ENCODE results near the gene PKDCC.

DNA sequence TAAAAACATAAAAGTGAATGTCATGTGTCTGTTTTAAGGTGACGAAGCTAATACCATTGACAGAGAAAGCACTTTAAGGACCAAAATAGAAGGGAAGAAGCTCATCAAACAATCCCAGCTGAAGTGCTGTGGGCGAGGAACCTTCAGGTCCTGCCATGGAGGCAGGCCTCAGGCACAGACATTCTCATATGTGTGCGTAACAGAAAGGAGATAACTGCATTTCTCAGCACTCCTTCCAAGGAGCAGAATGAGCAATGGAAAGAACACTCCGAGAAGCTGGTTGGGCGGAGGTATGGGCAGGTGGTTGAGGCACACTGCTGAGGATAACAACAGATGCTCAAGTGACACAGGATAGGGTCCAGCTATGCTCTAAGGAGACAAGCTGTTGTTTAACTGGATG, 42.4 kb downstream of the PKDCC start:
- TF ChIP-seq, protein P1, sequence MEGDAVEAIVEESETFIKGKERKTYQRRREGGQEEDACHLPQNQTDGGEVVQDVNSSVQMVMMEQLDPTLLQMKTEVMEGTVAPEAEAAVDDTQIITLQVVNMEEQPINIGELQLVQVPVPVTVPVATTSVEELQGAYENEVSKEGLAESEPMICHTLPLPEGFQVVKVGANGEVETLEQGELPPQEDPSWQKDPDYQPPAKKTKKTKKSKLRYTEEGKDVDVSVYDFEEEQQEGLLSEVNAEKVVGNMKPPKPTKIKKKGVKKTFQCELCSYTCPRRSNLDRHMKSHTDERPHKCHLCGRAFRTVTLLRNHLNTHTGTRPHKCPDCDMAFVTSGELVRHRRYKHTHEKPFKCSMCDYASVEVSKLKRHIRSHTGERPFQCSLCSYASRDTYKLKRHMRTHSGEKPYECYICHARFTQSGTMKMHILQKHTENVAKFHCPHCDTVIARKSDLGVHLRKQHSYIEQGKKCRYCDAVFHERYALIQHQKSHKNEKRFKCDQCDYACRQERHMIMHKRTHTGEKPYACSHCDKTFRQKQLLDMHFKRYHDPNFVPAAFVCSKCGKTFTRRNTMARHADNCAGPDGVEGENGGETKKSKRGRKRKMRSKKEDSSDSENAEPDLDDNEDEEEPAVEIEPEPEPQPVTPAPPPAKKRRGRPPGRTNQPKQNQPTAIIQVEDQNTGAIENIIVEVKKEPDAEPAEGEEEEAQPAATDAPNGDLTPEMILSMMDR (IDR thresholded peaks at IDR 0.05; ENCODE audit: low read depth, low read length, missing input control): no peak
- TF ChIP-seq GABPA (IDR thresholded peaks at IDR 0.05 in 1 of 2, conservative IDR thresholded peaks at IDR 0.05 in 1 of 2) (no peak), YY1 (IDR thresholded peaks at IDR 0.05) (no peak), RAD21 (IDR thresholded peaks at IDR 0.05) (no peak)
- TF ChIP-seq, protein P2, sequence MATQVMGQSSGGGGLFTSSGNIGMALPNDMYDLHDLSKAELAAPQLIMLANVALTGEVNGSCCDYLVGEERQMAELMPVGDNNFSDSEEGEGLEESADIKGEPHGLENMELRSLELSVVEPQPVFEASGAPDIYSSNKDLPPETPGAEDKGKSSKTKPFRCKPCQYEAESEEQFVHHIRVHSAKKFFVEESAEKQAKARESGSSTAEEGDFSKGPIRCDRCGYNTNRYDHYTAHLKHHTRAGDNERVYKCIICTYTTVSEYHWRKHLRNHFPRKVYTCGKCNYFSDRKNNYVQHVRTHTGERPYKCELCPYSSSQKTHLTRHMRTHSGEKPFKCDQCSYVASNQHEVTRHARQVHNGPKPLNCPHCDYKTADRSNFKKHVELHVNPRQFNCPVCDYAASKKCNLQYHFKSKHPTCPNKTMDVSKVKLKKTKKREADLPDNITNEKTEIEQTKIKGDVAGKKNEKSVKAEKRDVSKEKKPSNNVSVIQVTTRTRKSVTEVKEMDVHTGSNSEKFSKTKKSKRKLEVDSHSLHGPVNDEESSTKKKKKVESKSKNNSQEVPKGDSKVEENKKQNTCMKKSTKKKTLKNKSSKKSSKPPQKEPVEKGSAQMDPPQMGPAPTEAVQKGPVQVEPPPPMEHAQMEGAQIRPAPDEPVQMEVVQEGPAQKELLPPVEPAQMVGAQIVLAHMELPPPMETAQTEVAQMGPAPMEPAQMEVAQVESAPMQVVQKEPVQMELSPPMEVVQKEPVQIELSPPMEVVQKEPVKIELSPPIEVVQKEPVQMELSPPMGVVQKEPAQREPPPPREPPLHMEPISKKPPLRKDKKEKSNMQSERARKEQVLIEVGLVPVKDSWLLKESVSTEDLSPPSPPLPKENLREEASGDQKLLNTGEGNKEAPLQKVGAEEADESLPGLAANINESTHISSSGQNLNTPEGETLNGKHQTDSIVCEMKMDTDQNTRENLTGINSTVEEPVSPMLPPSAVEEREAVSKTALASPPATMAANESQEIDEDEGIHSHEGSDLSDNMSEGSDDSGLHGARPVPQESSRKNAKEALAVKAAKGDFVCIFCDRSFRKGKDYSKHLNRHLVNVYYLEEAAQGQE (IDR thresholded peaks at IDR 0.05): no peak
- TF ChIP-seq, protein P3, sequence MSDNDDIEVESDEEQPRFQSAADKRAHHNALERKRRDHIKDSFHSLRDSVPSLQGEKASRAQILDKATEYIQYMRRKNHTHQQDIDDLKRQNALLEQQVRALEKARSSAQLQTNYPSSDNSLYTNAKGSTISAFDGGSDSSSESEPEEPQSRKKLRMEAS (IDR thresholded peaks at IDR 0.05): no peak
- TF ChIP-seq, protein P4, sequence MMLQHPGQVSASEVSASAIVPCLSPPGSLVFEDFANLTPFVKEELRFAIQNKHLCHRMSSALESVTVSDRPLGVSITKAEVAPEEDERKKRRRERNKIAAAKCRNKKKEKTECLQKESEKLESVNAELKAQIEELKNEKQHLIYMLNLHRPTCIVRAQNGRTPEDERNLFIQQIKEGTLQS (IDR thresholded peaks at IDR 0.05): no peak
- TF ChIP-seq, protein P5, sequence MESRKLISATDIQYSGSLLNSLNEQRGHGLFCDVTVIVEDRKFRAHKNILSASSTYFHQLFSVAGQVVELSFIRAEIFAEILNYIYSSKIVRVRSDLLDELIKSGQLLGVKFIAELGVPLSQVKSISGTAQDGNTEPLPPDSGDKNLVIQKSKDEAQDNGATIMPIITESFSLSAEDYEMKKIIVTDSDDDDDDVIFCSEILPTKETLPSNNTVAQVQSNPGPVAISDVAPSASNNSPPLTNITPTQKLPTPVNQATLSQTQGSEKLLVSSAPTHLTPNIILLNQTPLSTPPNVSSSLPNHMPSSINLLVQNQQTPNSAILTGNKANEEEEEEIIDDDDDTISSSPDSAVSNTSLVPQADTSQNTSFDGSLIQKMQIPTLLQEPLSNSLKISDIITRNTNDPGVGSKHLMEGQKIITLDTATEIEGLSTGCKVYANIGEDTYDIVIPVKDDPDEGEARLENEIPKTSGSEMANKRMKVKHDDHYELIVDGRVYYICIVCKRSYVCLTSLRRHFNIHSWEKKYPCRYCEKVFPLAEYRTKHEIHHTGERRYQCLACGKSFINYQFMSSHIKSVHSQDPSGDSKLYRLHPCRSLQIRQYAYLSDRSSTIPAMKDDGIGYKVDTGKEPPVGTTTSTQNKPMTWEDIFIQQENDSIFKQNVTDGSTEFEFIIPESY (IDR thresholded peaks at IDR 0.05): no peak

Measured in liver (tissue), 3 donors.